MCF 10A (cell line): ENCODE results near the gene GNAI2. TPM values are rescaled to one million over a fixed set of nuclear protein-coding genes. Genes with fewer than 3 reads are reported as not detected.
"Not testable (repeated sequence)": the region's sequence is repeated elsewhere in the genome, so short reads cannot be mapped to it uniquely, and the experiment has no call there.

Experiments
- BruUV-seq: library from RNA; stranded (reverse); fragments of 400-500 nt; replicated peaks from 2 replicates; lab custom pipeline; 2021; lab: Mats Ljungman, UMichigan
- CTCF ChIA-PET: fragments of 300-600 bp; sonication (Branson Sonifier 250); formaldehyde crosslinking; extraction: SDS; loops from one replicate; lab custom pipeline; 2021; ENCODE audit warnings: antibody characterized with exemption, inconsistent platforms; lab: Yijun Ruan, JAX
- POLR2A ChIA-PET: fragments of 300-600, 350-650 bp; sonication (Branson Sonifier 250); formaldehyde crosslinking; extraction: SDS; loops from one replicate; lab custom pipeline; 2020; ENCODE audit warnings: antibody characterized with exemption, inconsistent platforms; lab: Yijun Ruan, JAX
- DNase-seq: peaks from one replicate; pipeline ENCODE4 v3.0.0-alpha.2; 2018; ENCODE audit not compliant: unreplicated experiment
- H3K27ac Mint-ChIP-seq: one replicate; pipeline ENCODE4 v1.8.0; 2022; ENCODE audit warnings: mild to moderate bottlenecking, low read depth, mixed read lengths; ENCODE audit not compliant: unreplicated experiment
- H3K27me3 Mint-ChIP-seq: one replicate; pipeline ENCODE4 v1.8.0; 2022; ENCODE audit warnings: mixed read lengths; ENCODE audit not compliant: insufficient read depth, unreplicated experiment
- H3K36me3 Mint-ChIP-seq: one replicate; pipeline ENCODE4 v1.8.0; 2022; ENCODE audit warnings: mild to moderate bottlenecking, moderate library complexity, mixed read lengths; ENCODE audit not compliant: insufficient read depth, unreplicated experiment
- H3K4me1 Mint-ChIP-seq: one replicate; pipeline ENCODE4 v1.8.0; 2022; ENCODE audit warnings: mixed read lengths; ENCODE audit not compliant: insufficient read depth, unreplicated experiment
- H3K4me3 Mint-ChIP-seq: one replicate; pipeline ENCODE4 v1.8.0; 2022; ENCODE audit warnings: mild to moderate bottlenecking, moderate library complexity, mixed read lengths; ENCODE audit not compliant: unreplicated experiment
- H3K9me3 Mint-ChIP-seq: one replicate; pipeline ENCODE4 v1.8.0; 2022; ENCODE audit warnings: mixed read lengths; ENCODE audit not compliant: unreplicated experiment
- CTCF ChIP-seq: fragments of 200-600 bp; IDR thresholded peaks from one replicate; pipeline ENCODE4 v1.8.0; 2022; ENCODE audit warnings: antibody characterized with exemption, mild to moderate bottlenecking; ENCODE audit not compliant: unreplicated experiment
- intact Hi-C: fragments of 100-400 bp; cut with micrococcal nuclease; formaldehyde crosslinking; loops from 2 replicates; pipeline ENCODE4 v1.14.1; 2022
- total RNA-seq: library from RNA; stranded (reverse); gene quantifications from 2 replicates; pipeline ENCODE4 v1.2.3, GENCODE V29; 2022

The GNAI2 gene
- total RNA-seq, 1 experiment from 2014 or later, result 123 TPM

- Mint-ChIP-seq H3K27ac (no peak overlapping the region), H3K4me3 (no peak overlapping the region), H3K4me1 (peaks cover 5% of the 10 kb centered on the region), H3K36me3 (no peaks in the 10 kb centered on the region), H3K27me3 (peaks cover 16% of the 10 kb centered on the region), H3K9me3 (no peaks in the 10 kb centered on the region)
- no TSS peak for BruUV-seq
- POLR2A ChIA-PET, result no interaction called here
- TF ChIP-seq CTCF, result no peak
- intact Hi-C loops, result no loop called here
- no peak for DNase-seq
- CTCF ChIA-PET, result interaction anchor here (1.0 to 15.0 kb wide), 4 partner anchors 11 to 100 kb away, joined by 4 to 209 read pairs (median 8); partner anchors contain the start of gene GNAT1
Measured at GRCh38 chr3:50222169-50222528, 13.9 kb upstream of the GNAI2 start.

GRCh38 chr3:50224639-50225038, 11.4 kb upstream of the GNAI2 start:
- TF ChIP-seq CTCF, result no peak
- Mint-ChIP-seq H3K4me1 (peaks cover 6% of the 10 kb centered on the region), H3K27ac (no peak overlapping the region), H3K4me3 (no peak overlapping the region), H3K27me3 (peaks cover 16% of the 10 kb centered on the region), H3K36me3 (no peaks in the 10 kb centered on the region), H3K9me3 (no peaks in the 10 kb centered on the region)
- CTCF ChIA-PET, result interaction anchor here (0.6 to 15.0 kb wide), 13 partner anchors 10 to 342 kb away, joined by 3 to 209 read pairs (median 6); partner anchors contain the start of genes GNAI2, GNAT1, HYAL3 and NAA80
- no peak for DNase-seq
- no TSS peak for BruUV-seq
- POLR2A ChIA-PET, result interaction anchor here (0.6 to 3.5 kb wide), 3 partner anchors 21 to 103 kb away, joined by 3 to 37 read pairs (median 4); no protein-coding TSS in a partner anchor
- intact Hi-C loops, result no loop called here

GRCh38 chr3:50226888-50227389, 9.1 kb upstream of the GNAI2 start:
- no TSS peak for BruUV-seq
- H3K27me3 Mint-ChIP-seq, result peaks cover 16% of the 10 kb centered on the region
- intact Hi-C loops, result loop anchor here (1.0 kb wide), 6 partner anchors 19 to 106 kb away; no protein-coding TSS in a partner anchor
- H3K9me3 Mint-ChIP-seq, result no peaks in the 10 kb centered on the region
- H3K4me3 Mint-ChIP-seq, result peak overlapping the region; percentile 74
- H3K27ac Mint-ChIP-seq, result no peak overlapping the region
- no peak for TF ChIP-seq CTCF
- H3K4me1 Mint-ChIP-seq, result peaks cover 12% of the 10 kb centered on the region
- ChIA-PET CTCF (interaction anchor here (0.6 to 15.0 kb wide), 31 partner anchors 10 to 326 kb away, joined by 3 to 209 read pairs (median 5); partner anchors contain the start of genes GNAI2, GNAT1, HYAL3 and NAA80), POLR2A (interaction anchor here (0.6 to 3.5 kb wide), 14 partner anchors 9 to 119 kb away, joined by 3 to 37 read pairs (median 6); partner anchors contain the start of gene GNAI2)
- H3K36me3 Mint-ChIP-seq, result peaks cover 6% of the 10 kb centered on the region
- DNase-seq, result peak; percentile 59

GRCh38 chr3:50227390-50228183, 8.4 kb upstream of the GNAI2 start:
- intact Hi-C loops, result loop anchor here (1.0 kb wide), 4 partner anchors 19 to 46 kb away; no protein-coding TSS in a partner anchor
- ChIA-PET CTCF (interaction anchor here (0.6 to 15.0 kb wide), 31 partner anchors 10 to 1424 kb away, joined by 3 to 209 read pairs (median 5); partner anchors contain the start of genes GNAI2, GNAT1, HYAL3 and NAA80), POLR2A (interaction anchor here (0.6 to 3.5 kb wide), 15 partner anchors 8 to 118 kb away, joined by 3 to 37 read pairs (median 5); partner anchors contain the start of gene GNAI2)
- H3K27ac Mint-ChIP-seq, result peak overlapping the region; percentile 17
- H3K4me1 Mint-ChIP-seq, result peaks cover 12% of the 10 kb centered on the region
- BruUV-seq, result no TSS peak
- peak overlapping the region; percentile 74 for H3K4me3 Mint-ChIP-seq
- TF ChIP-seq CTCF, result peak; percentile 91
- no peaks in the 10 kb centered on the region for H3K9me3 Mint-ChIP-seq
- peaks cover 6% of the 10 kb centered on the region for H3K36me3 Mint-ChIP-seq
- DNase-seq, result peak; percentile 95
- peaks cover 16% of the 10 kb centered on the region for H3K27me3 Mint-ChIP-seq

- DNase-seq, H3K9me3 Mint-ChIP-seq, BruUV-seq, H3K36me3 Mint-ChIP-seq, intact Hi-C loops: not testable (repeated sequence)
- peak overlapping the region; percentile 74 for H3K4me3 Mint-ChIP-seq
- CTCF ChIA-PET, result interaction anchor here (0.6 to 15.0 kb wide), 22 partner anchors 9 to 1423 kb away, joined by 3 to 209 read pairs (median 6); partner anchors contain the start of genes GNAI2, GNAT1 and SEMA3B
- POLR2A ChIA-PET, result interaction anchor here (0.6 to 3.5 kb wide), 15 partner anchors 8 to 289 kb away, joined by 3 to 37 read pairs (median 5); partner anchors contain the start of gene GNAI2
- H3K27ac Mint-ChIP-seq, result peak overlapping the region; percentile 17
- peaks cover 18% of the 10 kb centered on the region for H3K4me1 Mint-ChIP-seq
- peaks cover 16% of the 10 kb centered on the region for H3K27me3 Mint-ChIP-seq
Measured at GRCh38 chr3:50228184-50228763, 7.7 kb upstream of the GNAI2 start.
